ENCODE measurements around the gene ISM1. TPM values are rescaled to one million over a fixed set of nuclear protein-coding genes. Genes with fewer than 3 reads are reported as not detected.

ISM1 gene
- total and polyA plus RNA-seq, 2 of the 13 experiments (the other 11 are each of a cell fraction or from before 2014, with no cell fraction given): 0.40 to 1.4 TPM

DNA sequence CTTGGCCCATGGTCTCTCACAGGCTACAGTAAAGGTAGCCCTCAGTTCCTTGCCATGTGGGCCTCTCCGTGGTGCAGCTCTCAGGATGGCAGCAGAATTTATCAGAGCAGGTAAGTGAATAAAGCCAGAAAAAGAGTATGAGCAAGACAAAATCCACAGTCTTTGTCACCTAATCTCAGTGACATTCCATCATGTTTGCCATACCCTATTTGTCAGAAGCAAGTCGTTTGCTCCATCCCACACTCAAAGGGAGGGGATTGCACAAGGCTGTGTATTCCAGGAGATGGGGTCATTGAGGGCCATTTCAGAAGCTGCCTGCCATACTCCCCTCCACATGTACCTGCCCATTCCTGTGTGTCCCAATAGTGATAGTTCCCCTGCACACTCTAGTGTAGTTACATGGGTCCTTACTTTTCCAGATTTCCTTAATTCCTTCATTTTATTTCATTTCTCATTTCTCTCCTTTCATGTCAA is 24.2 kb downstream of the ISM1 start (continued):
- TF ChIP-seq, protein P1, sequence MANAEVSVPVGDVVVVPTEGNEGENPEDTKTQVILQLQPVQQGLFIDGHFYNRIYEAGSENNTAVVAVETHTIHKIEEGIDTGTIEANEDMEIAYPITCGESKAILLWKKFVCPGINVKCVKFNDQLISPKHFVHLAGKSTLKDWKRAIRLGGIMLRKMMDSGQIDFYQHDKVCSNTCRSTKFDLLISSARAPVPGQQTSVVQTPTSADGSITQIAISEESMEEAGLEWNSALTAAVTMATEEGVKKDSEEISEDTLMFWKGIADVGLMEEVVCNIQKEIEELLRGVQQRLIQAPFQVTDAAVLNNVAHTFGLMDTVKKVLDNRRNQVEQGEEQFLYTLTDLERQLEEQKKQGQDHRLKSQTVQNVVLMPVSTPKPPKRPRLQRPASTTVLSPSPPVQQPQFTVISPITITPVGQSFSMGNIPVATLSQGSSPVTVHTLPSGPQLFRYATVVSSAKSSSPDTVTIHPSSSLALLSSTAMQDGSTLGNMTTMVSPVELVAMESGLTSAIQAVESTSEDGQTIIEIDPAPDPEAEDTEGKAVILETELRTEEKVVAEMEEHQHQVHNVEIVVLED (CRISPR knock-in tag; IDR thresholded peaks at IDR 0.05; ENCODE audit: borderline replicate concordance): peak; percentile 27; the same call in 1 of the 2 replicates
- TF ChIP-seq HOMEZ (CRISPR knock-in tag; IDR thresholded peaks at IDR 0.05; ENCODE audit: low read depth): peak; percentile 86
- no peak for TF ChIP-seq NONO (IDR thresholded peaks at IDR 0.05)
- TF ChIP-seq NONO (CRISPR knock-in tag; conservative IDR thresholded peaks at IDR 0.05): peak; percentile 73
- TF ChIP-seq RERE (CRISPR knock-in tag; IDR thresholded peaks at IDR 0.05; ENCODE audit: low read depth): peak; percentile 91
- TF ChIP-seq, protein P2, sequence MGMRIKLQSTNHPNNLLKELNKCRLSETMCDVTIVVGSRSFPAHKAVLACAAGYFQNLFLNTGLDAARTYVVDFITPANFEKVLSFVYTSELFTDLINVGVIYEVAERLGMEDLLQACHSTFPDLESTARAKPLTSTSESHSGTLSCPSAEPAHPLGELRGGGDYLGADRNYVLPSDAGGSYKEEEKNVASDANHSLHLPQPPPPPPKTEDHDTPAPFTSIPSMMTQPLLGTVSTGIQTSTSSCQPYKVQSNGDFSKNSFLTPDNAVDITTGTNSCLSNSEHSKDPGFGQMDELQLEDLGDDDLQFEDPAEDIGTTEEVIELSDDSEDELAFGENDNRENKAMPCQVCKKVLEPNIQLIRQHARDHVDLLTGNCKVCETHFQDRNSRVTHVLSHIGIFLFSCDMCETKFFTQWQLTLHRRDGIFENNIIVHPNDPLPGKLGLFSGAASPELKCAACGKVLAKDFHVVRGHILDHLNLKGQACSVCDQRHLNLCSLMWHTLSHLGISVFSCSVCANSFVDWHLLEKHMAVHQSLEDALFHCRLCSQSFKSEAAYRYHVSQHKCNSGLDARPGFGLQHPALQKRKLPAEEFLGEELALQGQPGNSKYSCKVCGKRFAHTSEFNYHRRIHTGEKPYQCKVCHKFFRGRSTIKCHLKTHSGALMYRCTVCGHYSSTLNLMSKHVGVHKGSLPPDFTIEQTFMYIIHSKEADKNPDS (CRISPR knock-in tag; IDR thresholded peaks at IDR 0.05): 0 out of 2 replicates have a peak, but pooled peaks have one; percentile 38
- TF ChIP-seq HNF4A (CRISPR knock-in tag; IDR thresholded peaks at IDR 0.05): peak; percentile 65
- no peak for TF ChIP-seq PAWR (CRISPR knock-in tag; IDR thresholded peaks at IDR 0.05; ENCODE audit: borderline replicate concordance)
- no peak for TF ChIP-seq SCMH1 (CRISPR knock-in tag; IDR thresholded peaks at IDR 0.05; ENCODE audit: borderline replicate concordance)
- TF ChIP-seq ZNF331 (CRISPR knock-in tag; IDR thresholded peaks at IDR 0.05): peak; percentile 92
- no peak for TF ChIP-seq ZNF451 (CRISPR knock-in tag; IDR thresholded peaks at IDR 0.05)
- TF ChIP-seq ZNF749 (CRISPR knock-in tag; IDR thresholded peaks at IDR 0.05; ENCODE audit: borderline replicate concordance): no peak
- TF ChIP-seq ZNF12 (CRISPR knock-in tag; IDR thresholded peaks at IDR 0.05): peak; percentile 89
- TF ChIP-seq MBNL3 (CRISPR knock-in tag; conservative IDR thresholded peaks at IDR 0.05): no peak
- peak; percentile 91; the same call in 1 of the 2 replicates for TF ChIP-seq ZNF512B (CRISPR knock-in tag; IDR thresholded peaks at IDR 0.05; ENCODE audit: borderline replicate concordance)
- TF ChIP-seq FOXM1 (CRISPR knock-in tag; IDR thresholded peaks at IDR 0.05): no peak

Measured in HepG2 (cell line).